ENCODE results near the gene ADGRL1. TPM values are rescaled to one million over a fixed set of nuclear protein-coding genes. Genes with fewer than 3 reads are reported as not detected.
"Not testable (repeated sequence)": the region's sequence is repeated elsewhere in the genome, so short reads cannot be mapped to it uniquely, and the experiment has no call there.

The ADGRL1 gene
- total RNA-seq, 1 donor: 4.0 TPM

GRCh38 chr19:14186684-14187083 lies 19.3 kb downstream of the ADGRL1 start:
- H3K4me3 ChIP-seq (ENCODE audit: low read length): not testable (repeated sequence)

GRCh38 chr19:14185691-14186090 lies 20.3 kb downstream of the ADGRL1 start:
- H3K4me3 ChIP-seq (ENCODE audit: low read length); H3K4me1 ChIP-seq (ENCODE audit: insufficient read depth, low read length); H3K9me3 ChIP-seq (ENCODE audit: low read depth, low read length); H3K27me3 ChIP-seq (ENCODE audit: insufficient read depth, low read length): not testable (repeated sequence)

More at GRCh38 chr19:14186684-14187083, 19.3 kb downstream of the ADGRL1 start:
- not testable (repeated sequence) for H3K9me3 ChIP-seq (ENCODE audit: low read depth, low read length); H3K27me3 ChIP-seq (ENCODE audit: insufficient read depth, low read length); H3K4me1 ChIP-seq (ENCODE audit: insufficient read depth, low read length)

GRCh38 chr19:14185158-14185557 lies 20.8 kb downstream of the ADGRL1 start:
- Histone ChIP-seq H3K4me3 (ENCODE audit: low read length) (no peak overlapping the region), H3K9me3 (ENCODE audit: low read depth, low read length) (no peaks in the 10 kb centered on the region), H3K4me1 (ENCODE audit: insufficient read depth, low read length) (no peaks in the 10 kb centered on the region), H3K27me3 (ENCODE audit: insufficient read depth, low read length) (no peaks in the 10 kb centered on the region)

- Histone ChIP-seq H3K4me3 (ENCODE audit: low read length) (no peak overlapping the region), H3K27me3 (ENCODE audit: insufficient read depth, low read length) (no peaks in the 10 kb centered on the region), H3K4me1 (ENCODE audit: insufficient read depth, low read length) (no peaks in the 10 kb centered on the region), H3K9me3 (ENCODE audit: low read depth, low read length) (no peaks in the 10 kb centered on the region)
These were observed 22.1 kb downstream of the ADGRL1 start for GRCh38 chr19:14183741-14184350.

- no peaks in the 10 kb centered on the region for H3K4me1 ChIP-seq (ENCODE audit: insufficient read depth, low read length)
- no peaks in the 10 kb centered on the region for H3K27me3 ChIP-seq (ENCODE audit: insufficient read depth, low read length)
- H3K4me3 ChIP-seq (ENCODE audit: low read length): no peak overlapping the region
- no peaks in the 10 kb centered on the region for H3K9me3 ChIP-seq (ENCODE audit: low read depth, low read length)
These were observed 23.5 kb downstream of the ADGRL1 start for GRCh38 chr19:14182476-14182875.

GRCh38 chr19:14181906-14182305 lies 24.1 kb downstream of the ADGRL1 start:
- no peak overlapping the region for H3K4me3 ChIP-seq (ENCODE audit: low read length)

GRCh38 chr19:14181199-14181598 lies 24.8 kb downstream of the ADGRL1 start:
- not testable (repeated sequence) for H3K9me3 ChIP-seq (ENCODE audit: low read depth, low read length); H3K27me3 ChIP-seq (ENCODE audit: insufficient read depth, low read length); H3K4me1 ChIP-seq (ENCODE audit: insufficient read depth, low read length); H3K4me3 ChIP-seq (ENCODE audit: low read length)

More at GRCh38 chr19:14181906-14182305, 24.1 kb downstream of the ADGRL1 start:
- H3K9me3 ChIP-seq (ENCODE audit: low read depth, low read length): no peaks in the 10 kb centered on the region
- H3K27me3 ChIP-seq (ENCODE audit: insufficient read depth, low read length): no peaks in the 10 kb centered on the region
- H3K4me1 ChIP-seq (ENCODE audit: insufficient read depth, low read length): no peaks in the 10 kb centered on the region

GRCh38 chr19:14177496-14178074 lies 28.4 kb downstream of the ADGRL1 start:
- Histone ChIP-seq H3K4me1 (ENCODE audit: insufficient read depth, low read length) (no peaks in the 10 kb centered on the region), H3K27me3 (ENCODE audit: insufficient read depth, low read length) (no peaks in the 10 kb centered on the region), H3K9me3 (ENCODE audit: low read depth, low read length) (no peaks in the 10 kb centered on the region), H3K4me3 (ENCODE audit: low read length) (no peak overlapping the region)

GRCh38 chr19:14175351-14175792 lies 30.6 kb downstream of the ADGRL1 start:
- H3K9me3 ChIP-seq (ENCODE audit: low read depth, low read length): no peaks in the 10 kb centered on the region

GRCh38 chr19:14174883-14175282 lies 31.1 kb downstream of the ADGRL1 start:
- Histone ChIP-seq H3K27me3 (ENCODE audit: insufficient read depth, low read length) (no peaks in the 10 kb centered on the region), H3K4me3 (ENCODE audit: low read length) (no peak overlapping the region), H3K9me3 (ENCODE audit: low read depth, low read length) (no peaks in the 10 kb centered on the region), H3K4me1 (ENCODE audit: insufficient read depth, low read length) (no peaks in the 10 kb centered on the region)

More at GRCh38 chr19:14175351-14175792, 30.6 kb downstream of the ADGRL1 start:
- Histone ChIP-seq H3K4me3 (ENCODE audit: low read length) (no peak overlapping the region), H3K27me3 (ENCODE audit: insufficient read depth, low read length) (no peaks in the 10 kb centered on the region), H3K4me1 (ENCODE audit: insufficient read depth, low read length) (no peaks in the 10 kb centered on the region)

GRCh38 chr19:14168993-14169392 lies 37.0 kb downstream of the ADGRL1 start:
- peaks cover 28% of the 10 kb centered on the region for H3K4me1 ChIP-seq (ENCODE audit: insufficient read depth, low read length)
- no peaks in the 10 kb centered on the region for H3K9me3 ChIP-seq (ENCODE audit: low read depth, low read length)
- H3K27me3 ChIP-seq (ENCODE audit: insufficient read depth, low read length): no peaks in the 10 kb centered on the region
- no peak overlapping the region for H3K4me3 ChIP-seq (ENCODE audit: low read length)

- Histone ChIP-seq H3K9me3 (ENCODE audit: low read depth, low read length) (no peaks in the 10 kb centered on the region), H3K4me3 (ENCODE audit: low read length) (no peak overlapping the region), H3K27me3 (ENCODE audit: insufficient read depth, low read length) (no peaks in the 10 kb centered on the region), H3K4me1 (ENCODE audit: insufficient read depth, low read length) (peaks cover 28% of the 10 kb centered on the region)
These were observed 37.6 kb downstream of the ADGRL1 start for GRCh38 chr19:14168259-14168972.

- H3K4me1 ChIP-seq (ENCODE audit: insufficient read depth, low read length): peaks cover 28% of the 10 kb centered on the region
- no peak overlapping the region for H3K4me3 ChIP-seq (ENCODE audit: low read length)
- no peaks in the 10 kb centered on the region for H3K9me3 ChIP-seq (ENCODE audit: low read depth, low read length)
- no peaks in the 10 kb centered on the region for H3K27me3 ChIP-seq (ENCODE audit: insufficient read depth, low read length)
These were observed 38.3 kb downstream of the ADGRL1 start for GRCh38 chr19:14167576-14168138.

- no peak overlapping the region for H3K4me3 ChIP-seq (ENCODE audit: low read length)
- no peaks in the 10 kb centered on the region for H3K27me3 ChIP-seq (ENCODE audit: insufficient read depth, low read length)
- peaks cover 28% of the 10 kb centered on the region for H3K4me1 ChIP-seq (ENCODE audit: insufficient read depth, low read length)
- no peaks in the 10 kb centered on the region for H3K9me3 ChIP-seq (ENCODE audit: low read depth, low read length)
These were observed 38.9 kb downstream of the ADGRL1 start for GRCh38 chr19:14166999-14167575.
